Upper lobe of left lung (tissue), 6 donors: ENCODE results near the gene TREM2. TPM values are rescaled to one million over a fixed set of nuclear protein-coding genes. Genes with fewer than 3 reads are reported as not detected.

Source experiments
- ATAC-seq, 2 donors: fragments of 200-7000 bp; cut with Tn5 transposase; one replicate each; pipeline ENCODE4 v1.9.1; 2022; ENCODE audit warnings: mild to moderate bottlenecking in 2 of 2, moderate library complexity in 2 of 2; ENCODE audit not compliant: low FRiP score in 2 of 2
- DNase-seq, 2 donors: peaks; one replicate each; pipeline ENCODE4 v3.0.0-alpha.2; 2019 to 2020
- H3K27ac ChIP-seq, 4 donors: fragments of 200-600 bp; sonication (generic); one replicate each; pipeline ENCODE4 v1.5.1; 2016 to 2019
- H3K27me3 ChIP-seq, 4 donors: fragments of 200-600 bp; sonication (generic); one replicate each; pipeline ENCODE4 v1.5.1; 2017 to 2019
- H3K36me3 ChIP-seq, 4 donors: fragments of 200-600 bp; sonication (generic); one replicate each; pipeline ENCODE4 v1.5.1; 2016 to 2019
- H3K4me1 ChIP-seq, 4 donors: fragments of 200-600 bp; sonication (generic); one replicate each; pipeline ENCODE4 v1.5.1; 2018 to 2019
- H3K4me3 ChIP-seq, 4 donors: fragments of 200-600 bp; sonication (generic); one replicate each; pipeline ENCODE4 v1.5.1; 2017 to 2019; ENCODE audit warnings: mild to moderate bottlenecking in 2 of 4, moderate library complexity in 1 of 4
- H3K9me3 ChIP-seq, 4 donors: fragments of 200-600 bp; sonication (generic); one replicate each; pipeline ENCODE4 v1.5.1; 2018 to 2019
- EP300 ChIP-seq, 4 donors: sonication (generic); formaldehyde crosslinking; IDR thresholded peaks; one replicate each; pipeline ENCODE4 v1.5.1; 2017; ENCODE audit warnings: antibody characterized with exemption in 4 of 4, control low read depth in 2 of 4
- POLR2A ChIP-seq, 4 donors: fragments of 450-650 bp; IDR thresholded peaks; one replicate each; pipeline ENCODE4 v1.5.1; 2016 to 2017; ENCODE audit warnings: antibody characterized with exemption in 4 of 4, mild to moderate bottlenecking in 2 of 4
- POLR2AphosphoS5 ChIP-seq, 2 donors: sonication (generic); formaldehyde crosslinking; IDR thresholded peaks; one replicate each; pipeline ENCODE4 v1.5.1; 2017; ENCODE audit warnings: antibody characterized with exemption in 2 of 2
- WGBS, 2 donors: methylation state at CpG; one replicate each; pipeline ENCODE4 v1.1.5; 2017 to 2018; 5-methylcytosine and 5-hydroxymethylcytosine counted together
- total RNA-seq, 6 donors: library from RNA; depleted of rRNA in 4 of 6; stranded (reverse); fragments of >200 nt in 4 of 6; gene quantifications; one replicate each; pipeline versions ENCODE4 v1.1.0 to v1.2.1, GENCODE V29; 2016 to 2021
- TF ChIP-seq, protein P1 (sequence below), 6 experiments: fragments of 450-650 bp in 4 of 6; fragments of 200-600 bp in 2 of 6; sonication (generic) in 2 of 6; IDR thresholded peaks; one replicate each; pipeline ENCODE4 v1.5.1; 2016 to 2019; ENCODE audit warnings: antibody characterized with exemption in 6 of 6
- donor health status: DM: no; HTN: no; CAD: no; lungs with moderate emphysema.
- donor health status: DM: no; HTN: yes; CAD: no; lungs with severe emphysema.

The TREM2 gene
- total RNA-seq, 6 donors from 2014 or later, result 6.5 to 66.6 (median 41.0) TPM

DNA sequence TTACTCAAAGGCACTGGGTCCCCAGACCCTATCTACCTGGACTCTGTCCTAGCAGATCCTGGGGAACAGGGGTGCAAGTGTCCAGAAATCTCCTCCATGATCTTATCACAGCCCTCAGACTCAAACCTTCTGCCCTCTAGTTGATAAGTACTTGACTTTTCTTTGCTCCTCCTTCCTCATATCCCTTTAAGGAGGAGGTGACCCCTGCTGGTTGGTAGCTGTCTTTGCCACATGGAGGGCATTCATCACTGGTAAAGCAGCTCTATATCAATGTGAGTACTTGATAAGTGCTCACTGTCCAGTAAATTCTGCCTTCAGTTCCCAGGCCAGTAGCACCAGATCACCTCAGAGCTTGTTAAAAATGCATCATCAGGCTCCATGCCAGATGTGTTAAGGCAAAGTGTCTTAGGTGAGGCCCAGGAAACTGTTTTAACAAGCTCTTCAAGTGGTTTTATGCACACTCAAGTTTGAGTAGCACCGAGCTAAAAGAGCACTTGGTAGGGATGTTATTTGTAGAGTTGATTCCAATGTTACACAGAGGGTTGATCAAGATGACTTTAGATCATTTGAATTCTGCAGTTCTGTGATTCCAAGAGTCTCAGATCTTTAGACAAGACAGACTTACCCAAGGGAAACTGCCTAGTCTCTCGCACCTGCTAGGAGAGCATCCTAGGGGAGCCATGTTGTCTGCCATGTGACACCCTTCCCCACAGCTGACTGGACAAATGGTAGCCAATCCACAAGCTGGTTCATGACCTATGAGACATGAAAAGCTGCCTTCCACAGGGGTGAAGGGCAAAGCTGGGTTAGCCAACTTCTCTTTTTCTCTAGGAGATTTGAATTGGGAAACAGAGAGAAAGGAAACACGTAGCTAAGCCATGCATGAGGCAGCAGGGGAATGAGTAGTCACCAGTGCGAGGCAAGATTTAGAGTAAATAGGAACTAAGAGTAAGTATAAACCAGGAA lies 19.4 kb upstream of the TREM2 start:
- Histone ChIP-seq H3K27ac (peak overlapping the region; percentile 70 to 86 (median 80)), H3K4me1 (peaks cover 4 to 5% (median 4%) of the 10 kb centered on the region in 4 donors), H3K27me3 (no peaks in the 10 kb centered on the region), H3K4me3 (no peak overlapping the region), H3K36me3 (no peaks in the 10 kb centered on the region), H3K9me3 (no peaks in the 10 kb centered on the region)
- ATAC-seq (peak; percentile 82 to 84), DNase-seq (peak in 1 of 2 donors; percentile 68)
- 59 to 69% methylated on average over 3 to 4 of the region's 4 CpGs for WGBS, 2 donors
- TF ChIP-seq POLR2AphosphoS5 (IDR thresholded peaks at IDR 0.05) (peak; percentile 60 to 69), EP300 (IDR thresholded peaks at IDR 0.05) (peak in 1 of 4 donors; percentile 42), POLR2A (IDR thresholded peaks at IDR 0.05) (no peak)
- TF ChIP-seq, protein P1, sequence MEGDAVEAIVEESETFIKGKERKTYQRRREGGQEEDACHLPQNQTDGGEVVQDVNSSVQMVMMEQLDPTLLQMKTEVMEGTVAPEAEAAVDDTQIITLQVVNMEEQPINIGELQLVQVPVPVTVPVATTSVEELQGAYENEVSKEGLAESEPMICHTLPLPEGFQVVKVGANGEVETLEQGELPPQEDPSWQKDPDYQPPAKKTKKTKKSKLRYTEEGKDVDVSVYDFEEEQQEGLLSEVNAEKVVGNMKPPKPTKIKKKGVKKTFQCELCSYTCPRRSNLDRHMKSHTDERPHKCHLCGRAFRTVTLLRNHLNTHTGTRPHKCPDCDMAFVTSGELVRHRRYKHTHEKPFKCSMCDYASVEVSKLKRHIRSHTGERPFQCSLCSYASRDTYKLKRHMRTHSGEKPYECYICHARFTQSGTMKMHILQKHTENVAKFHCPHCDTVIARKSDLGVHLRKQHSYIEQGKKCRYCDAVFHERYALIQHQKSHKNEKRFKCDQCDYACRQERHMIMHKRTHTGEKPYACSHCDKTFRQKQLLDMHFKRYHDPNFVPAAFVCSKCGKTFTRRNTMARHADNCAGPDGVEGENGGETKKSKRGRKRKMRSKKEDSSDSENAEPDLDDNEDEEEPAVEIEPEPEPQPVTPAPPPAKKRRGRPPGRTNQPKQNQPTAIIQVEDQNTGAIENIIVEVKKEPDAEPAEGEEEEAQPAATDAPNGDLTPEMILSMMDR (IDR thresholded peaks at IDR 0.05), result peak in 5 of 6 experiments; percentile 28 to 61 (median 57)

DNA sequence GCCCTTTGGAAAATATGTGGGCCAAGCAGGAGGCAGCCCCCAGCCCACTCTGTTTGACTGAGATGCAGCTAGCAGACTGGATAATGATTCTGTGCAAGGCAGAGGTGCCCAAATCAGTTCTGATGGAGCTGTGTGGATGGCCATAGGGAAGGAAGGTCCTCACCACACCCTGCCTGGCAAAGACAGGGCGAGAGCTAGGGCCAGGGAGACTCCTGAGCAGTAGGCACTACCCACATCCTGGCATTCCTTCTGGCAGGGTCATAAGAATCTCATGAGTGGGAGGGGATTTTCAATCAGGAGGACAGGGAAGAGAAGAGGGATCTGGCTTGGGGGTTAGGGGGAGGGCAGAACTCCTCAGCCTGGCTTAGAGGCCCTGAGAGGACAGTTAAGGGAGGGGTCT lies 18.6 kb upstream of the TREM2 start:
- no peak for DNase-seq

DNA sequence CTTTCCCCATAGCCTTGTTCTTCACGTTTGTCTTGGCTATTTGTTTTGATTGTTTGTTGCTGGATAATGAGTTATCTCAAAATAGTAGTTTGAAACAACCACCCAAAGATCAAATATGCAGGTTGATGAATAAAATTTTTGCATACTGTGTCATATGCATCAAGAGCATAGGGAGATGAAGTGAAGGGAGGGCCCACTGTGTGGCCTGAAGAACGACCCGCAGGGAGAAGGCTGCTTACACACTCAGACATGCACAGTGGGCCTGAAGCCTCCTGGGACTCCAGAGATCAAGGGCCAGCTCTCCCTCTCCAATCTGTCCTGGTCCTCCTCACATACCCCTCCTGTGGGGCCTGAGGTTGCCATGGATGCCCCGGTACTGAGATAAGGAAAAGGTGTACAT lies 16.2 kb upstream of the TREM2 start:
- 61 to 75% methylated on average over 4 of the region's 4 CpGs for WGBS, 2 donors
- H3K27me3 ChIP-seq, result no peaks in the 10 kb centered on the region
- H3K36me3 ChIP-seq, result no peaks in the 10 kb centered on the region
- DNase-seq (no peak), ATAC-seq (no peak)
- H3K4me3 ChIP-seq, result no peak overlapping the region
- H3K27ac ChIP-seq, result no peak overlapping the region
- H3K9me3 ChIP-seq, result no peaks in the 10 kb centered on the region
- TF ChIP-seq POLR2AphosphoS5 (IDR thresholded peaks at IDR 0.05) (no peak), POLR2A (IDR thresholded peaks at IDR 0.05) (no peak), EP300 (IDR thresholded peaks at IDR 0.05) (no peak)
- TF ChIP-seq, protein P1 (IDR thresholded peaks at IDR 0.05), result no peak
- H3K4me1 ChIP-seq, result peaks cover 4 to 5% (median 4%) of the 10 kb centered on the region in 4 donors

More for the DNA sequence above, 18.6 kb upstream of the TREM2 start:
- no peak for ATAC-seq
- 47 to 67% methylated on average over 1 of the region's 1 CpG for WGBS, 2 donors
- Histone ChIP-seq H3K9me3 (no peaks in the 10 kb centered on the region), H3K27me3 (no peaks in the 10 kb centered on the region), H3K4me3 (no peak overlapping the region), H3K27ac (no peak overlapping the region), H3K36me3 (no peaks in the 10 kb centered on the region), H3K4me1 (peaks cover 4 to 5% (median 4%) of the 10 kb centered on the region in 4 donors)
- TF ChIP-seq POLR2A (IDR thresholded peaks at IDR 0.05), result no peak
- TF ChIP-seq, protein P1 (IDR thresholded peaks at IDR 0.05), result no peak
- no peak for TF ChIP-seq POLR2AphosphoS5 (IDR thresholded peaks at IDR 0.05)
- TF ChIP-seq EP300 (IDR thresholded peaks at IDR 0.05), result no peak

DNA sequence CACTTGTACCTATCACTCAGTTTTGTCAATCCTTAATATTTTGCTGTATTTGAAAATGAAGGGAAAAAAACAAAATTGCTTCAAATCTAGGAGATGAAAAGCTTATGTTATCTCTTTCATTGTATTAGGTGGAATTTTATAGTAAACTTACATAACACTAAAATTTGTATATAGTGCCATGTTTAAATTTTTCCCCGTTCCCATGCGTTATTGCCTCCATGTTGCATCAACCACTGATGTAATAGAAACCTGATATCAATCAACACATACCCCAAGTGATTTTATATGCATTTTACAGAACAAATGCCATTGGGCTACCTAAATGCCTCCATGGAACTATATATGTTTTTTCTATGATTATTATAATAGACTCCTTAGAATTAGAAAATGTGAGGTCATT lies 14.8 kb upstream of the TREM2 start:
- TF ChIP-seq EP300 (IDR thresholded peaks at IDR 0.05), result no peak
- WGBS, 2 donors, result 88 to 95% methylated on average over 2 of the region's 2 CpGs
- no peak for DNase-seq
- Histone ChIP-seq H3K4me3 (no peak overlapping the region), H3K27me3 (no peaks in the 10 kb centered on the region), H3K36me3 (no peaks in the 10 kb centered on the region), H3K27ac (no peak overlapping the region), H3K4me1 (peaks cover 4 to 5% (median 4%) of the 10 kb centered on the region in 4 donors), H3K9me3 (no peaks in the 10 kb centered on the region)
- ATAC-seq, result no peak

DNA sequence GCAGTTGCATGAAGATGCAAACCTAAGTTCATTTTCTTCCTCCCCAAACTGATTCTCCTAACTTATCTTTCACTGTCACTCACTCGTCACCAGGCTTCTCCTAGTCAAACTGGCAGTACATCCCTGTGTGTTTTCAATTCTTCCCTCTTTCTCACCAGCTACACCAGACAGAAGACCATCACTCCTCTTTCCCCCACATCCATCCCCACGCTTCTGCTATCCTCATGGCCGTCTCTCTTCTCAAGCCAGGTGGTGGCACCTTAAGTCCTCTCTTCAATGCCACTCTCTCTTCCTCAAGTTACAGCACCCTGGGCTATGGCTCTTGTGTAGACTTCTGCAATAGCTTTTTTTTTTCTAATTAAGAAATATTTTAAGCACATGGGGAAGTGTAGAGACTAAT lies 14.4 kb upstream of the TREM2 start:
- no peak for TF ChIP-seq POLR2A (IDR thresholded peaks at IDR 0.05)
- TF ChIP-seq POLR2AphosphoS5 (IDR thresholded peaks at IDR 0.05), result no peak
- TF ChIP-seq, protein P1 (IDR thresholded peaks at IDR 0.05), result no peak
- no peak for TF ChIP-seq EP300 (IDR thresholded peaks at IDR 0.05)
- no peak overlapping the region for H3K27ac ChIP-seq
- DNase-seq (no peak), ATAC-seq (no peak)
- H3K9me3 ChIP-seq, result no peaks in the 10 kb centered on the region
- peaks cover 2 to 4% (median 3%) of the 10 kb centered on the region in 4 donors for H3K4me1 ChIP-seq
- no peaks in the 10 kb centered on the region for H3K36me3 ChIP-seq
- H3K27me3 ChIP-seq, result no peaks in the 10 kb centered on the region
- no peak overlapping the region for H3K4me3 ChIP-seq
- WGBS, 2 donors, result 75 to 76% methylated on average over 3 of the region's 3 CpGs
